ENCODE results near the gene PCCA.
"Not testable (repeated sequence)": the region's sequence is repeated elsewhere in the genome, so short reads cannot be mapped to it uniquely, and the experiment has no call there.

The PCCA gene

DNA sequence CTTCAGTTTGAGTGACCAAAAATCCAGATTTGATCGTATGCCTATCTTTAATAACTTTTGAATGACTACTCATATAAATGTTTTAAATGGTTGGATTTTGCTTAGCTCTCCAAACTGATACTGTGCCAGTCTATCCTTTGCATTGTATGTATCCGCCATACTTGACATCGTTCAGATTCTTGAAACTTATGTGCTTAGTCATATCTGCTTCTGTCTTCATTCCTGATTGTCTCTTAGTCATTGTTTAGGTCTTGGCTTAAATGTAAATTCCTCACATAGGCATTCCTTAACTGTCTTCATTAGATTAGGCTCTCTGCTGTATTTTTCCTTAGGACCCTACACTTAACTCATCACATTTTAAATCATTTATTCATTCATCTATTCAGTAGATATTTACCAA is 126.0 kb downstream of the PCCA start:
- H3K9me3 Mint-ChIP-seq: peaks cover 20% of the 10 kb centered on the region
- H3K27me3 Mint-ChIP-seq (ENCODE audit: low read depth, poor library complexity): no peaks in the 10 kb centered on the region
- peaks cover 78% of the 10 kb centered on the region for H3K36me3 Mint-ChIP-seq (ENCODE audit: low read depth)
- TF ChIP-seq, protein P1, sequence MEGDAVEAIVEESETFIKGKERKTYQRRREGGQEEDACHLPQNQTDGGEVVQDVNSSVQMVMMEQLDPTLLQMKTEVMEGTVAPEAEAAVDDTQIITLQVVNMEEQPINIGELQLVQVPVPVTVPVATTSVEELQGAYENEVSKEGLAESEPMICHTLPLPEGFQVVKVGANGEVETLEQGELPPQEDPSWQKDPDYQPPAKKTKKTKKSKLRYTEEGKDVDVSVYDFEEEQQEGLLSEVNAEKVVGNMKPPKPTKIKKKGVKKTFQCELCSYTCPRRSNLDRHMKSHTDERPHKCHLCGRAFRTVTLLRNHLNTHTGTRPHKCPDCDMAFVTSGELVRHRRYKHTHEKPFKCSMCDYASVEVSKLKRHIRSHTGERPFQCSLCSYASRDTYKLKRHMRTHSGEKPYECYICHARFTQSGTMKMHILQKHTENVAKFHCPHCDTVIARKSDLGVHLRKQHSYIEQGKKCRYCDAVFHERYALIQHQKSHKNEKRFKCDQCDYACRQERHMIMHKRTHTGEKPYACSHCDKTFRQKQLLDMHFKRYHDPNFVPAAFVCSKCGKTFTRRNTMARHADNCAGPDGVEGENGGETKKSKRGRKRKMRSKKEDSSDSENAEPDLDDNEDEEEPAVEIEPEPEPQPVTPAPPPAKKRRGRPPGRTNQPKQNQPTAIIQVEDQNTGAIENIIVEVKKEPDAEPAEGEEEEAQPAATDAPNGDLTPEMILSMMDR (IDR thresholded peaks at IDR 0.05): no peak
- no peak overlapping the region for H3K27ac Mint-ChIP-seq
- no peaks in the 10 kb centered on the region for H3K4me1 Mint-ChIP-seq
- no peak overlapping the region for H3K4me3 Mint-ChIP-seq
- no peak for DNase-seq

DNA sequence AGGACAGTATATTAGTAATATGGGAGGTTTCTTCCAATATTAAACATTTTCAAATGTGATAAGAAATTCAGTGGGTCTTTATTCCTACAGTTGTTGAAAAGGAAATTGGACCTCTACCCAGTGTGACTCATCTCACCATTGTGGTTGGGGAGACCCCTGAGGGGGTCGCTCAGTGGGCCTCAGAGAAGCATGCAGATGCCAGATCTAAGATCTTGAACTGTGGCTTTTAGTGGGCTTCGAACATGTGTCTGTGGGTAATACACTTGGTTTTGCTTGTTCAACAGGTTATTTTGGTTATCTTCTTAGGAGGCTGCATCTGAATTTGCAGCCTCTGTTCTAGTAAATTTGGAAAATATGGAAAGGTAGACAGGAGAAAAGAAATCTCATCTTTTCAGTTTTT is 132.3 kb downstream of the PCCA start:
- no peak for DNase-seq
- Mint-ChIP-seq H3K27me3 (ENCODE audit: low read depth, poor library complexity) (no peaks in the 10 kb centered on the region), H3K36me3 (ENCODE audit: low read depth) (peaks cover 58% of the 10 kb centered on the region), H3K9me3 (peaks cover 8% of the 10 kb centered on the region), H3K27ac (no peak overlapping the region), H3K4me1 (no peaks in the 10 kb centered on the region), H3K4me3 (no peak overlapping the region)
- TF ChIP-seq, protein P1 (IDR thresholded peaks at IDR 0.05): no peak

DNA sequence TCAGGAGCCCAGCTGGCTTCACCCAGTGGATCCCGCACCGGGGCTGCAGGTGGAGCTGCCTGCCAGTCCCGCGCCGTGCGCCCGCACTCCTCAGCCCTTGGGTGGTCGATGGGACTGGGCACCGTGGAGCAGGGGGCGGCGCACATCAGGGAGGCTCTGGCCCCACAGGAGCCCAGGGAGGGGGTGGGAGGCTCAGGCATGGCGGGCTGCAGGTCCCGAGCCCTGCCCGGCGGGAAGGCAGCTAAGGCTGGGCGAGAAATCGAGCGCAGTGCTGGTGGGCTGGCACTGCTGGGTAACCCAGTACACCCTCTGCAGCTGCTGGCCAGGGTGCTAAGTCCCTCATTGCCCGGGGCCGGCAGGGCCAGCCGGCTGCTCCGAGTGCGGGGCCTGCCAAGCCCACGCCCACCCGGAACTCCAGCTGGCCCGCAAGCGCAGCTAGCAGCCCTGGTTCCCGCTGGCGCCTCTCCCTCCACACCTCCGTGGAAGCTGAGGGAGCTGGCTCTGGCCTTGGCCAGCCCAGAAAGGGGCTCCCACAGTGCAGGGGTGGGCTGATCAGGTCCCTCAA is 135.2 kb downstream of the PCCA start:
- peaks cover 57% of the 10 kb centered on the region for H3K36me3 Mint-ChIP-seq (ENCODE audit: low read depth)
- H3K27me3 Mint-ChIP-seq (ENCODE audit: low read depth, poor library complexity); H3K9me3 Mint-ChIP-seq; DNase-seq; H3K4me1 Mint-ChIP-seq; H3K27ac Mint-ChIP-seq; H3K4me3 Mint-ChIP-seq: not testable (repeated sequence)

DNA sequence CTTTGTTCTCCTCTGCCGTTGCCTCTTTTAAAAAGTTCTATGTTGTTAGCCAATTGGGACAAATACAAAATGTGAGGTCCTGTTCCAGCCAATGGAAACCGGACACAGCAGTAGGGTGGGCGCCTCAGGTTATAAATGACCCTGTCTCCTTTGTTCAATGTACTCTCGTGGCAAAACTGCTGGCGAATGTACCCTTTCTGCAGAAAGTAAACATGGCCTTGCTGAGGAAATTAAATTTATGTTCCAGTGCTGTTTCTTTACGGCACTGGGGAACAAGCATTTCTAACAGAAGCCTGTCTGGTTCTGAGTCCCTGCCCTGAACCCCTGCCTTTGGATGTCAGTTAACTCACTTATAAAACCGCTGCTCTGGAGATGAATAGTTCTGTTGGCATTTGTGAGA is 140.7 kb downstream of the PCCA start:
- Mint-ChIP-seq H3K36me3 (ENCODE audit: low read depth) (peaks cover 23% of the 10 kb centered on the region), H3K27me3 (ENCODE audit: low read depth, poor library complexity) (no peaks in the 10 kb centered on the region), H3K4me1 (peaks cover 21% of the 10 kb centered on the region), H3K4me3 (no peak overlapping the region), H3K27ac (no peak overlapping the region), H3K9me3 (no peaks in the 10 kb centered on the region)
- no peak for DNase-seq
- TF ChIP-seq, protein P1 (IDR thresholded peaks at IDR 0.05): no peak

DNA sequence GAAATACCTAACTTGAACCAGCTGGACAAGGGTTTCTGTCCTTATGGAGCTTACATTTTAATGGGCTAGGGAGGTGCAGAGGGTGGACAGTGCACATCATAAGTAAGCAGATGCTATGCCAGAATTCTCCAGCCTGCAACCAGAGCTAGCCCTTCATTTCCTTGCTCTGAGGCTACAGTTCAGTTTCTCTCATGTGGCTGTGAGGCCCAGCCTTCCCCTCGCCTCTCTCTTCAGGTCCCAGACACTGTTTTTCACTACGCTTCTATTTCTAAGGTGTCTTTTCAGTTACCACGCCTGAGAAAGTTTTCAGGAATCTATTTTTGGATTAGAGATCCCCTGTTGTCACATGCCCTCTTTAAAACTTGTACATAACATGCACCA is 141.9 kb downstream of the PCCA start:
- no peak for DNase-seq
- TF ChIP-seq, protein P1 (IDR thresholded peaks at IDR 0.05): no peak
- Mint-ChIP-seq H3K9me3 (no peaks in the 10 kb centered on the region), H3K27me3 (ENCODE audit: low read depth, poor library complexity) (no peaks in the 10 kb centered on the region), H3K4me1 (peaks cover 32% of the 10 kb centered on the region), H3K27ac (no peak overlapping the region), H3K4me3 (no peak overlapping the region), H3K36me3 (ENCODE audit: low read depth) (peaks cover 15% of the 10 kb centered on the region)

DNA sequence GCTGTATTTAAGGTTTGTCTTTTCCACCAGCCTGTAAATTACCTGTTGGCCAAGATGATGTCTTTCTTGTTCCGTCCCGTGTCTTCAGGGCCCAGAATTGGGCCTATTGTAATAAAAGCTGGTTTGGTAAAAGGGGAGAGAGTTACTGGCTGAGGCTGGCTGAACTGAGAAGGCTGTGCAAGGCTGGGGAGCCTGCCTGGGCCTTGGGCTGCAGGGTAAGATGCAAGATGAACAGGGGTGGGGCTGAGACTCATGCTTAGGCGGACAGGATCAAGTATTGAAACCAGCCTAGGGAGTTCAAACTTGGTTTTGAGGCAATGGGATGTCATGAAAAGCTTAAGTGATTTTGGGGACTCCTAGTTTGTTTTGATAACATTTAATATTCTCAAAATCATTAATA is 142.3 kb downstream of the PCCA start:
- no peak for DNase-seq
- peaks cover 32% of the 10 kb centered on the region for H3K4me1 Mint-ChIP-seq
- TF ChIP-seq, protein P1 (IDR thresholded peaks at IDR 0.05): no peak

More for the DNA sequence above, 142.3 kb downstream of the PCCA start:
- H3K4me3 Mint-ChIP-seq: no peak overlapping the region
- no peaks in the 10 kb centered on the region for H3K9me3 Mint-ChIP-seq
- no peaks in the 10 kb centered on the region for H3K27me3 Mint-ChIP-seq (ENCODE audit: low read depth, poor library complexity)
- H3K36me3 Mint-ChIP-seq (ENCODE audit: low read depth): peaks cover 15% of the 10 kb centered on the region
- H3K27ac Mint-ChIP-seq: no peak overlapping the region
